ENCODE measurements around the gene NAXD. TPM values are rescaled to one million over a fixed set of nuclear protein-coding genes. Genes with fewer than 3 reads are reported as not detected.

NAXD gene
- total RNA-seq, 1 experiment from 2014 or later, result 12.0 TPM

Other genes starting within 250 kb of the NAXD start
- 16.6 and 21.8 TPM in 2 replicates for gene RAB20, start 53.8 kb upstream of the NAXD start, total RNA-seq (2014; rRNA removed; shearing (Covaris generic))
- 35.1 and 40.3 TPM in 2 replicates for gene CARS2, start 90.6 kb downstream of the NAXD start, total RNA-seq (2014; rRNA removed; shearing (Covaris generic))
- gene ING1, start 98.2 kb downstream of the NAXD start, total RNA-seq (2014; rRNA removed; shearing (Covaris generic)), result 11.8 and 12.1 TPM in 2 replicates

Measured in RPMI7951 (cell line).